Central memory CD4-positive, alpha-beta T cell (primary cell): Measurements from ENCODE around the gene PANX1.

Source experiments
- DNase-seq: peaks from one replicate; pipeline ENCODE4 v3.0.0; 2022

The PANX1 gene

GRCh38 chr11:94129512-94130297 is 1.1 kb downstream of the PANX1 start:
- peak; percentile 22 for DNase-seq

DNA sequence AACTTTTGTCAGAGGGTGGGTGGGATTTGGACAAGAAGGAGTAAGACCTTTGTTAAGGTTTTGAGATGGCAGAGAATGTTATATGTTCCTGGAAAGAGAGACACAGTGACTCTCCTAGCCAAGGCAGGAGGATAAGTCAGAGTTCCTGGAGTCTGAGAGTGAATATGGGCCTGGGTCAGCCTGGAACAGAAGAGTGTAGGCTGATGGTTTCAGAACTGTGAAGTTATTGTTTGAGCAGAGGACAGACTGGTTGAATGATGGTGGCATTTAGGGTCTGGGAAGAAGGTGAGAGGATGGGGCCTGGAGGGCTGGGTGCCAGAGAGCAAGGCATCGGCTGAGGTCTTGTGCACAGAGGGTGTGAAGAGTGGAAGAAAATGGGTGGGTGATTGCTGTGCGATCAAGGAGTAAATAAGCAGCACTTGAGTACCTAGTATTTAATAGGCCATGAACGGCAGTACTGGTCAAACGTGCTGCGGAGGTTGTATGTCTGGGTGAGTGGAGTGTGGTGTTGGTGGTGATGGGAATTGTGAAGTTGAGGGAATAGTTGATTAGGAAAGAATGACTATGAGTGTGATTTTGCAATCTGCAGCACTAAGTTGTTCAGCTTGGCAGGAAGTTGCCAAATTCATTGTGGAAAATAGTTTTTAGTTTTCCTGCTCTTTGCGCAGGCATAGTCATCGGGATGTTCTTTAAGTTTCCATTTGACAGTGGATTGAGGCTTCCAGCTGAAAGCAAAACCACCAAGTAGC is 1.8 kb downstream of the PANX1 start:
- no peak for DNase-seq

GRCh38 chr11:94131047-94131717 is 2.5 kb downstream of the PANX1 start:
- DNase-seq = no peak

GRCh38 chr11:94131718-94132115 is 3.1 kb downstream of the PANX1 start:
- no peak for DNase-seq

DNA sequence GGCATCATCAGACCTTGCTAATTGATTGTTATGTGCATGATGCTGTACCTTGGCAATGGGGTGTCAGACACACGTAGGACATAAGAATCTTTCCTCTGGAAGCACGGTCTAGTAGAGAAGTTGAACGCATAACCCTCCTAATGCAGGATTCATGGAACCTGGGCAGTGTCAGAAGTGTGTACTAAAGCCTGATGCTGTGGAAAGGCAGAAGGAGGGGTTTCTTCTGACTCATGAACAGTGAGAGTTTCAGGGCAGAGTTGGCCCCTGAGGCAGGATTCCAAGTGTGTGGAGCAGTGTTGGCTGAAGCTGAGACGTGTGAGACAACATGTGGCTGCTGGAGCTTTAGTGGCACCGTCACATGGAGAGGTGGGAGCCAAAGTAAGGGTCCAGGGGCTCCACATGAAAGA is 3.5 kb downstream of the PANX1 start:
- DNase-seq = no peak

- no peak for DNase-seq
Observed at GRCh38 chr11:94132823-94133408, 4.3 kb downstream of the PANX1 start.

DNA sequence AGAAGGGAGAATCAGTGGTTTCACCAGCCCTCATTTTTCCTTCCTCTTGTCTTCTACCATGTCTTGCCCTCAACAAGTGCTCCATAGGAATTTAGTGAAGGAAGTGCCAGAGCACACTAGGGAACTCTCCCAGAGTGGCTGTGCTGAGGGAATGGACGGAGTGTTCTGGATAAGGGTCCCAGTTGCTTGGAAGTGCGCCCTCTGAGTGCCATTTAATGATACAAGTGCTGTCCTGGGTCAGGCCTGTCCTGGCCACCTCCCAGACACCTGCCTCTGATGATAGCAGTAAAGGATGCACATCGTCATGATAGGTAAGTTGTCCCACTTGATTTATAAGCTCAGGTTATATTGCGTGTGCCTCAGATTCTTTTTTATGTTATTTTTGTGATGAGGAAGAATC is 5.1 kb downstream of the PANX1 start:
- no peak for DNase-seq

GRCh38 chr11:94134651-94135512 is 6.2 kb downstream of the PANX1 start:
- no peak for DNase-seq

DNA sequence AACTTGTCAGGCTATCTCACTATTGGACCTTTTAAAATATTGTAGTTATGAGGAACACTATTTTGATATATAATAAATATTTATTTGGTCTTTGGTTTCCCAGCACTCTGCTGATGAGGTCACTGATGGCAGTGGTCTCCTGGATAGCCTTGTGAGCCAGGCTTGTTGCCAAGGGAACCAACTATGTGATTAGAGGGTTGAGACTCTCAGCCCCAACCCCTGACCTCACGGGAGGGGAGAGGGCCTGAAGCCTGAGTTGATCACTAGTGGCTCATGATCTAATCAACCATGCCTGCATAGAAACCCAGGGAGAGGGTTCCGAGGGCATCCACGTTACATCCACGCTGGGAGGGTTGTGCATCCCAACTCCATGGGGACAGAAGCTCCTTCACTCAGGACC is 10.8 kb downstream of the PANX1 start:
- no peak for DNase-seq

- no peak for DNase-seq
Observed at GRCh38 chr11:94140154-94140655, 11.6 kb downstream of the PANX1 start.

DNA sequence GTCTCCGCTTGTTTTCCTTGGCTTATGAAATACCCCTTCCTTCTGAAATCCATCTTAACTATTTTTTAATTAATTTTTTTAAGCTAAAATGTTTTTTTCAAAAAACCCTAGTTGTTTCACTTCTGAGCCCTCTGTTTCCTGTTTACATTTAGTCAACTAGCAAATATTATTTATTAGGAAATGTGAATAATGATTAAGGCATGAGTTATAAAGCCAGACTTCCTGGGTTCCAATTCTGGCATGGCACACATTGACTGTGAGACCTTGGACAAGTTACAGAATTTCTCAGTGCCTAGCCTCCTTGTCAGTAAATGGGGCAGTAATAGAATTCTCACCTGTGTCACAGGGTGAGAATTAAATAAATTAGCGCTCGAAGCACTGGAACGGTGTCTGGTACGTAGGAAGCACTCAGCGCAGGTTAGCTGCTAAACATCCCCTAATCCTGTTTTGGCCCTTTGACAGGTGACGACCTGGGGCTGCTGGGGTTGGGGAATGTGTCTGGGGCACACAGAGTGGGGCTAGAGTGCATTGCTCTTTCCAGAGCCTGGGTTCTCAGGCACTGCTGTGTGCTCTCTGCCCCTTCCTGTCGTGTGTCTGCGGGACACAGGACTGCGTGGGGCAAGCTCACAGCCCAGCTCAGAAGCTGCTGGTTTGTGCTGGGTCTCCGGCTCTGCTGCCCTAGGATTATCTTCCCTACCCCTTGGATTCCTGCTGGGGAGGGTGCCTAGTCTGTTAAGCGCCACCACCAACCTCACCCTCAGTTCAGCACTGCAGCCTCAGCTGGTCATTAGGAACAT is 13.1 kb downstream of the PANX1 start:
- no peak for DNase-seq

DNA sequence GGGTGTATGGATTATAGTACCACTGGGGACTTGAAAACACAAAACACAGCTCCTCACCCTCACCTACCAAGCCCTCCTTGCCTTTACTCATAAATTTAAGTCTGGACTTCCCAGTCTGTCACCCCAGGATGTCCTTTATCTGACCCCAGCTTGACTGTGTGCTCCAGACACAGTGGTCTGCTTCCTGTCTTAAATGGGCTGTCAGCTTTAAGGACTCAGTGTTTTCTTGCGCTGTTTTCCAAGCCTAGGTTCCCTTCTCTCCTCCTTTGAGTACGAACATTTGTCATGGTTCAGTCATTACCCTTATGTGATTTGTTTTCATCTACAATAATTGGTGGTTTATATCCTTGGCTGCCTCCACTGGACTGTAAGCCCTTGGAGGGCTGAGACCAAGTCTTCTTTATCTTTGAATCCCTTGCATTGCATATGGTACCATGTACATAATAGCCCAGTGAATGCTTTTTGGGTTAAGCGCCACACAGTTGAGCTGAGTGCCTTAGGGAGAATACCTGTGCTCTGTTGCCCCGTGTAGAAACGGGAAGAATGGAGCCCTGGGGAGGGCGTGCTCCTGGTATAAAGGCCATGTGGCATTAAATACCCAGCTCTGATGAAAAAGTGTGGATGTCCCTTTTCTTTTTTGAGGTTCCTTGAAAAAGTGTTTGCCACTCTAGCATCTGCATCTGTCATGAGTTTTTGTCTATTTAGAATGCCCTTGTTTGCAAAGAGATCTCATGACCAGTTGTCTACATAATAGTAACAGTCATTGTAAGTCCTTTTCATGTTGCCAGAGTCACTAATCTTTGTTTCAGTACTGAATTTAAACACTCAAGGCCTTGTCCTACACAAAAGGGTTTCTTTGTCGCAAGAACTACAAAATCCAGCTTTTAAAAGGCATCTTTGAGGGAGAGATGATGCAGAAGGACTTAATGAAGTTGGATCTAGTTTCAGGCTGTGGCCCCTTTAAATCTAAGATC is 14.0 kb downstream of the PANX1 start:
- DNase-seq = no peak

GRCh38 chr11:94144216-94144615 is 15.6 kb downstream of the PANX1 start:
- no peak for DNase-seq

GRCh38 chr11:94144664-94145063 is 16.0 kb downstream of the PANX1 start:
- DNase-seq = no peak

- no peak for DNase-seq
Observed at GRCh38 chr11:94145431-94145830, 16.8 kb downstream of the PANX1 start.

- no peak for DNase-seq
Observed at GRCh38 chr11:94145916-94146315, 17.3 kb downstream of the PANX1 start.

- DNase-seq = no peak
Observed at GRCh38 chr11:94147433-94147845, 18.8 kb downstream of the PANX1 start.

DNA sequence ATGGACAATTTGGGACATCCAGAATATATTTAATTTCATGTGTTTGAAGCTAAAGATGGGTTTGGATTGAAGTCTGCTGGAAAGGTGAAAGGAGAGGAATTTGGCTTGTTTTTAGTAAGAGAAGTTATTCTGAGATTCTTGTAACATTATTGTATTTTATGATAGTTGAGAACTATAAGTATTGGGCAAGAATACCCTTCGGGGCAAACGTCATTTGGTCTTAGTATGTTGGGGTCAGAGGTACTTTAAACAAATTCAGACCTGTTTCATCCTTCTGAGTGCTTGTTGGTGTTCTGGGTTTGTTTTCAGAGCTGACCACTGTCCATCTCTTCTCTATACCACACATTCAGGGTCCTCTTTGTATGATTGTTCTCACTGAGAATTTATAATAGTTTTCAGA is 19.5 kb downstream of the PANX1 start:
- no peak for DNase-seq

DNA sequence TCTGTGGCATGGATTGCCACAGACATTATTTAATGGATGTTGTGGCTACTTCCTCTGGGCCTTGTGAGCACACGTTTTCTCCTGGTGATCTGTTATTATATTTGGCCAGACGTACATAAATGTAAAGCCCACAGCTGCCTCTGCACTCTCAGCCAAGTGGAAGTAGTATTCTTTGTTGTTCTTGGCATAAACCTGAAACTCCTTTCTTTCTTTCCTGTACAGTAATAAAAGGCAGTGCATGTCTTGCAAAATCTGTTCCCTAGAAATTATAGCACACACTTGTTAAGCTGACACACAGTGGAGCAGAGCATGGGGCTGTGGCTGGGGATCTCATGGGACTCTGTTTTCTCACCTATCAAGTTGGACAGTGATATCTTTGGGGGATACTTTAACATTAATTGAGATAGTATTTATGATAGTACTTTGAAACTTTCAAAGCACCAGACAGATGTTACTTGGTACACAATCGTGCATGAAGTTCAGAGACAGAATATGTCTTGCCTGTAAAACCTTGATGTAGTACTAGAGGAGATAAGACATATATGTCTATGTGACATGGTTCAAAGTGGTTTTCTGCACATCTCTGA is 20.9 kb downstream of the PANX1 start:
- no peak for DNase-seq

- no peak for DNase-seq
Observed at GRCh38 chr11:94150056-94150455, 21.4 kb downstream of the PANX1 start.
